Effector memory CD4-positive, alpha-beta T cell (primary cell): ENCODE data around the gene TNFRSF12A.
A peak's percentile ranks its signal among the peaks of the same experiment; 100 is the strongest.
"Not testable (repeated sequence)": the region's sequence is repeated elsewhere in the genome, so short reads cannot be mapped to it uniquely, and the experiment has no call there.

Experiments used
- DNase-seq, 3 donors: peaks; one replicate each; pipeline ENCODE4 v3.0.0-alpha.2; 2020
- H3K27ac ChIP-seq: 2 replicates; pipeline ENCODE4 v1.7.0; 2013; ENCODE audit warnings: mild to moderate bottlenecking, low read length, moderate library complexity; ENCODE audit not compliant: insufficient read depth, poor library complexity, severe bottlenecking
- H3K27me3 ChIP-seq: replicated peaks from 2 replicates; pipeline ENCODE4 v1.7.0; 2013; ENCODE audit warnings: mild to moderate bottlenecking, low read length; ENCODE audit not compliant: insufficient read depth, control insufficient read depth, poor library complexity, severe bottlenecking
- H3K36me3 ChIP-seq: 2 replicates; pipeline ENCODE4 v1.7.0; 2013; ENCODE audit warnings: mild to moderate bottlenecking, low read length, moderate library complexity; ENCODE audit not compliant: control insufficient read depth, insufficient read depth
- H3K4me1 ChIP-seq: 2 replicates; pipeline ENCODE4 v1.7.0; 2013; ENCODE audit warnings: low read length, mild to moderate bottlenecking; ENCODE audit not compliant: control insufficient read depth, insufficient read depth, poor library complexity, severe bottlenecking
- H3K4me3 ChIP-seq: 2 replicates; pipeline ENCODE4 v1.7.0; 2013; ENCODE audit warnings: low read length, low read depth, mild to moderate bottlenecking; ENCODE audit not compliant: insufficient read depth, poor library complexity, severe bottlenecking
- H3K9me3 ChIP-seq: 2 replicates; pipeline ENCODE4 v1.7.0; 2013; ENCODE audit warnings: mild to moderate bottlenecking, low read length, moderate library complexity; ENCODE audit not compliant: control insufficient read depth

The TNFRSF12A gene

GRCh38 chr16:3047387-3047720 is 27.2 kb downstream of the TNFRSF12A start:
- Histone ChIP-seq H3K9me3 (no peaks in the 10 kb centered on the region), H3K27ac (no peak overlapping the region), H3K4me1 (peaks cover 16% of the 10 kb centered on the region), H3K27me3 (peaks cover 27% of the 10 kb centered on the region), H3K36me3 (no peaks in the 10 kb centered on the region), H3K4me3 (no peak overlapping the region)
- no peak for DNase-seq

- Histone ChIP-seq H3K36me3 (no peaks in the 10 kb centered on the region), H3K27ac (no peak overlapping the region), H3K9me3 (no peaks in the 10 kb centered on the region), H3K4me1 (peaks cover 19% of the 10 kb centered on the region), H3K4me3 (no peak overlapping the region), H3K27me3 (peaks cover 7% of the 10 kb centered on the region)
- no peak for DNase-seq
Observed at GRCh38 chr16:3049921-3050481, 29.8 kb downstream of the TNFRSF12A start.

GRCh38 chr16:3050487-3050886 is 30.3 kb downstream of the TNFRSF12A start:
- DNase-seq: no peak
- H3K36me3 ChIP-seq: no peaks in the 10 kb centered on the region
- H3K27me3 ChIP-seq: peaks cover 7% of the 10 kb centered on the region

GRCh38 chr16:3051009-3051408 is 30.8 kb downstream of the TNFRSF12A start:
- H3K9me3 ChIP-seq: no peaks in the 10 kb centered on the region
- H3K27me3 ChIP-seq: peaks cover 7% of the 10 kb centered on the region
- H3K36me3 ChIP-seq: no peaks in the 10 kb centered on the region
- H3K27ac ChIP-seq: no peak overlapping the region
- DNase-seq: no peak
- no peak overlapping the region for H3K4me3 ChIP-seq
- H3K4me1 ChIP-seq: peaks cover 23% of the 10 kb centered on the region

More at GRCh38 chr16:3050487-3050886, 30.3 kb downstream of the TNFRSF12A start:
- Histone ChIP-seq H3K9me3 (no peaks in the 10 kb centered on the region), H3K27ac (no peak overlapping the region), H3K4me1 (peaks cover 24% of the 10 kb centered on the region), H3K4me3 (no peak overlapping the region)

GRCh38 chr16:3051494-3051893 is 31.3 kb downstream of the TNFRSF12A start:
- Histone ChIP-seq H3K36me3 (no peaks in the 10 kb centered on the region), H3K4me3 (no peak overlapping the region), H3K27me3 (peaks cover 7% of the 10 kb centered on the region), H3K4me1 (peaks cover 18% of the 10 kb centered on the region), H3K27ac (no peak overlapping the region), H3K9me3 (no peaks in the 10 kb centered on the region)
- no peak for DNase-seq

GRCh38 chr16:3052571-3053329 is 32.6 kb downstream of the TNFRSF12A start:
- not testable (repeated sequence) for H3K27me3 ChIP-seq, H3K9me3 ChIP-seq, H3K27ac ChIP-seq, H3K4me3 ChIP-seq, DNase-seq, H3K36me3 ChIP-seq
- H3K4me1 ChIP-seq: peaks cover 23% of the 10 kb centered on the region

- H3K4me1 ChIP-seq: peaks cover 29% of the 10 kb centered on the region
- H3K27me3 ChIP-seq, H3K36me3 ChIP-seq, H3K4me3 ChIP-seq, DNase-seq, H3K9me3 ChIP-seq, H3K27ac ChIP-seq: not testable (repeated sequence)
Observed at GRCh38 chr16:3053330-3053710, 33.2 kb downstream of the TNFRSF12A start.

GRCh38 chr16:3054965-3055733 is 35.0 kb downstream of the TNFRSF12A start:
- peak overlapping the region; percentile 21 for H3K27ac ChIP-seq
- no peak overlapping the region for H3K4me3 ChIP-seq
- H3K36me3 ChIP-seq: no peaks in the 10 kb centered on the region
- DNase-seq: no peak
- no peaks in the 10 kb centered on the region for H3K27me3 ChIP-seq
- H3K4me1 ChIP-seq: peaks cover 40% of the 10 kb centered on the region
- H3K9me3 ChIP-seq: no peaks in the 10 kb centered on the region

GRCh38 chr16:3055734-3056115 is 35.6 kb downstream of the TNFRSF12A start:
- not testable (repeated sequence) for H3K9me3 ChIP-seq, DNase-seq, H3K4me3 ChIP-seq, H3K36me3 ChIP-seq, H3K27me3 ChIP-seq
- Histone ChIP-seq H3K27ac (peak overlapping the region; percentile 21), H3K4me1 (peaks cover 41% of the 10 kb centered on the region)
